Inflammatory macrophage (primary cell): Measurements from ENCODE around the gene MACROH2A2.
"Not testable (repeated sequence)": the region's sequence is repeated elsewhere in the genome, so short reads cannot be mapped to it uniquely, and the experiment has no call there.

Experiments used
- DNase-seq, 2 donors: peaks; one replicate each; pipeline ENCODE4 v3.0.0-alpha.2; 2020 to 2022

Gene MACROH2A2

GRCh38 chr10:70132098-70133029 lies 79.7 kb downstream of the MACROH2A2 start, which contains the start of gene AIFM2:
Gene AIFM2, minus strand, starts transcription at chr10:70132825. Its CDS starts 8,741 bp downstream, at chr10:70124084.
- DNase-seq, result peak; percentile 41 to 76

- DNase-seq, result no peak
These were observed 82.4 kb downstream of the MACROH2A2 start for GRCh38 chr10:70135046-70135445.

- DNase-seq, result no peak
These were observed 83.0 kb downstream of the MACROH2A2 start for GRCh38 chr10:70135684-70136083.

GRCh38 chr10:70137135-70137534 lies 84.5 kb downstream of the MACROH2A2 start:
- no peak for DNase-seq

GRCh38 chr10:70137927-70138883 lies 85.6 kb downstream of the MACROH2A2 start:
- DNase-seq, result no peak

- DNase-seq, result no peak
These were observed 86.7 kb downstream of the MACROH2A2 start for GRCh38 chr10:70139151-70139996.

- DNase-seq, result no peak
These were observed 87.3 kb downstream of the MACROH2A2 start for GRCh38 chr10:70139997-70140250.

GRCh38 chr10:70140297-70140696 lies 87.7 kb downstream of the MACROH2A2 start:
- DNase-seq, result no peak

GRCh38 chr10:70142555-70142954 lies 89.9 kb downstream of the MACROH2A2 start:
- no peak for DNase-seq

GRCh38 chr10:70144372-70145110 lies 91.9 kb downstream of the MACROH2A2 start:
- no peak for DNase-seq

GRCh38 chr10:70145166-70145665 lies 92.6 kb downstream of the MACROH2A2 start:
- DNase-seq, result no peak

GRCh38 chr10:70145666-70146488 lies 93.2 kb downstream of the MACROH2A2 start:
- DNase-seq, result peak; percentile 59 to 79

GRCh38 chr10:70146489-70147258 lies 94.0 kb downstream of the MACROH2A2 start, which contains the start of gene TYSND1:
Gene TYSND1, minus strand, starts transcription at chr10:70146700. Its CDS starts 114 bp downstream, at chr10:70146586.
- DNase-seq, result peak; percentile 97 to 98

- DNase-seq, result no peak
These were observed 94.6 kb downstream of the MACROH2A2 start for GRCh38 chr10:70147259-70147625.

- DNase-seq, result no peak
These were observed 95.9 kb downstream of the MACROH2A2 start for GRCh38 chr10:70148516-70148915.

- no peak for DNase-seq
These were observed 102.7 kb downstream of the MACROH2A2 start for GRCh38 chr10:70155255-70155838.

- no peak for DNase-seq
These were observed 105.5 kb downstream of the MACROH2A2 start for GRCh38 chr10:70158113-70158512.

- DNase-seq, result not testable (repeated sequence)
These were observed 106.7 kb downstream of the MACROH2A2 start for GRCh38 chr10:70159366-70159765.

GRCh38 chr10:70160798-70161197 lies 108.2 kb downstream of the MACROH2A2 start:
- no peak for DNase-seq
